Middle frontal gyrus (tissue), 1 donor: ENCODE results near the gene PPP1R13B.

Experiments
- DNase-seq: peaks from one replicate; pipeline ENCODE4 v3.0.0-alpha.2; 2015; ENCODE audit warnings: low spot score; ENCODE audit errors: extremely low spot score

Gene PPP1R13B

DNA sequence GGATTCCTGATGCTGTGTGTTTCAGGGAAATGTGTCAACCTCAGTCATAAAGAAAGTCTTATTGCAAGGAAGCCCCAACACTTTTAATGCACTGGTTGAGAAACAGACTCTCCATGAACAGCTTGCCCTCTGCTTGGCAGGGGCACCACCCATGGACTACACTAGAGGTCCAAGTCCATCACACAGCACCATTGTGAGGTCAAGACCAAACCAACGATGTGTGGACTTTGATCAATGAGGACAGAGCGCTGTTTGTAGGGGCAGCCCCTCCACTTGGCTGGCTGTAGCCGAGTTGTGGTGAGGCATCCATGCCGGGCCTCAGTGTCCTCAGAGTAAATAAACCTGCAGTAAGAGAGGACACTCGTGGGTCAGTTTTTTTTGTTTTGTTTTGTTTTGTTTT lies 102.0 kb downstream of the PPP1R13B start:
- no peak for DNase-seq

- no peak for DNase-seq
These were observed 102.6 kb downstream of the PPP1R13B start for GRCh38 chr14:103744621-103745395.

GRCh38 chr14:103743691-103744090 lies 103.7 kb downstream of the PPP1R13B start:
- DNase-seq, result no peak

DNA sequence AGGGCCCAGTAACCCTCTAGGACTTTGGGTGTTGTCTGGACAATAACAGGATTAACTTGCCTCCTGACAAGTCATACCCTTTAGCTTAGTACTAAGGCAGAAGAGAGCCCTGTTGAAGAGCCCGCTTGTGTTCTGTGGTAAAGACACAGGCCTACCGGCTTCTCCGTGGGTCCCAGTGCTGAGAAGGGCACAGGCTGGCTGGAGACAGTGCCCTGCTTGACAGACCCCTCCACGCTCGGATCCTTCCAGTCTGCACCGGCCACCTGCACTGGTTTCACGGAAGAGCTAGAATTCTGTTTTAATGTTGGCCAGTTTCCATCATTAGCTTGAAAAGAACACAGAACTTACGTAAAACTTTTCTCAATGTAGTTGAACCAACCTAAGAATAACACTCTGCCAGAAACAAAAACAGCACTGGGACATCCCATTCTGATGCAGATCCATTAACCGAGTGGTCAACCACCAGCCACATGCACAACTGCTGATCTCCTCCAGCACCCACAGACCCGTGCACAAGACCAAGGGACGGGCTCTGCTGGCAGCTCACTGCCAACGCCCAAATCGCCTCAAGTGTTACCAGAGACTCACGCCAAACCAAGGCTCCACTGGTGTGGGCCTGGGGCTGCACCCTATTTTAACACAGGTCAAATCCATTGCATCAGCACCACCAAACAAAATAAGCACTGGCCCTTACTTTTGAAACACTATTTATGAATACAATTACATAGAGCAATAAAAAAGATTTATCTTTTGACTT lies 104.7 kb downstream of the PPP1R13B start:
- DNase-seq, result no peak

DNA sequence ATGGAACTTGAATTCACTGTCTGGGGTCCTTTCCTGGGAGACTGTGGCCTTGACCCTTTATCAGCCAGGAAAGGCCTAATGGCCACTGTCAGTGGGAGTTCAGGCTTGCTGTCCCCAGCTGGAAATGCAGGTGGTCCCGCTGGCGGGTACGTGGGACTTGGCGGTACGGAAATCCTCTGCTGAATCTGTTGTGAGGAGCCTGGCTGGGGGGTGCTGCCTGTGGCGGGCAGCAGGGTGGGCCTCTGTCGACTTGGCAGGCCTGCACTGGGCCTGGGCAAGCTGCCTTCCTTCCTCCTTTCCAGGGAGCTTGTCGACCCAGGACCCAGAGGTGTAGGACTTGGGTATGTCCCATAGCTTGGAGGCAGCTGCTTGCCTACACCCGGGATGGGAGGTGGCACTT lies 105.5 kb downstream of the PPP1R13B start:
- no peak for DNase-seq

DNA sequence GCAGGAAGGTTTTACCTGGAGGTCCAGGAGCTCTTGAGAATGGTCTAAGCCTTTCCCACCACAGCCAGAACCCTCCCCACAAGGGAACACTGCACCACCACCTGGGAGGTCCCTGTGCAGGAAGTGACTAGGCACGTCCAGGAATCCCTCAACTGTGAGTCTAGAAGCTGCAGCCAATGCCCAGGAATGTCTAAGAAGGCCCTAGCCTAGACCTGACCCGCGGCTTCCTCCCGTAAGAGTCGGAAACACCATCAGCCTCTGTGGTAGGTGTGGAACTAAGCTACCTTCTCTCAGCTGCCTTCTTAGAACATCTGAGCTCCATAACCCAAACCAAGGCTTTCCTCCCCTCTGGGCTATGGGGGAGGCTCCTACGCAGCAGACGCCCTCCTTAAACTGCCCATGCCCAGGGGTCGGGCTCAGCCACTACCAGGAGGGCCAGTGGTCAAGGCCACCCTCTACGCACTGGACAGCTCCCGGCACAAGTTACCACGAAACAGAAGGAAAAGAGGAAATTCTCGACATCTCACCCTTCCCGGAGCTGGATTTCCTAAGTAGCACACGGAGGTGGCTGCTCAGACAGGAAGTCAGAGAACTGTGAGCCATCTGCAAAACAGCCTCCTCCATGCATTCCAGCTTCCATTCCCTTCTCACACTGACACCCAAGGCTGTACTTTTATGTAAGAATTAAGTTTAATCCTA lies 106.2 kb downstream of the PPP1R13B start:
- DNase-seq, result no peak

DNA sequence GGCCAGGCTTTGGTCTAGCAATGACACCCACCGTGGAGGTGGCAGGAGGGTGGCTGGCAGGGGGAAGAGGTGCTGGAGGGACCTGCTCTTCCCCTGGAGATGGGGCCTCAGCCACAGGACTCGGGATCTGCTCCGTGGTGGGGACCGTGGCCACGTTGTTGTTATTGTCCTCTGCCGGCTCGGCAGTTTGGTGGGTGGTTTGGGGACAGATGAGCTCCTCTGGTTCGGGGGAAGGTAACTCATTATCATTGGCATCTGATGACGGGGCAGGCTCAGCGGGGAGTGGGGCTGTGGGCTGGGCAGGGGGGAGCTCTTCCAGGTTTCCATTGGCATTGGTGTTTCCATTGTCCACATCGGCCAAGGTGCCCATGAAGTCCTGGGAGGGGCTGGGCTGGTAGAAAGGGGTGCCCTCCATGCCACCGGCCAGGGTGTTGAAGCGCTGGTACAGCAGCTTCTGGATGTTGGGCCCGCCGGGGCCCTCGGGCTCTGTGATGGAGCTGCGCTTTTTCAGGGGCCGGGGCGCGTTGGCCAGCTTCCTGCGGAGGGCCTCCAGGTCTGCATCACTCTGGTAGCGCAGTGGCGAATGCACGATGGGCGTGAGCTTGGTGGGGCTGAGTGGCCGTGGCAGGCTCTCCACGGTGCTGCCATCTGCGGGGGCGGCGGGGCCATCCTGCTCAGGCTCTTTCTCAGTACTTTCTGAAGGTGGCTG lies 107.4 kb downstream of the PPP1R13B start:
- no peak for DNase-seq

DNA sequence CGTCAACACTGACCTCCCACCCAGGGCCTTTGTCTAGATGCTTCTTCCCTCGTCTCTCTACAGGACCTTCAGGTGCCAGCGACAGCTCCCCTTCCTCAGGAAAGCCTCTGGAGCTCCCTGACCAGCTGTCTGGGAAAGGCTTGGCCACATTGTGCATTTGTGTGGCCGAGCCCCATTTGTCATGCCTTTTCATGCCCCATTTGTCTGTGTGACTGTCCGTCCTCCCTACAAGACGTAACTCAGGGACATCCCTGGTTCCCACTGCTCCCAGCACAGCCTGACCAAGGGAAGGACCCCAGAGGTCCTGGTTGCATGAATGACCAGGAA lies 107.9 kb downstream of the PPP1R13B start:
- no peak for DNase-seq

- DNase-seq, result no peak
These were observed 108.5 kb downstream of the PPP1R13B start for GRCh38 chr14:103738701-103739451.

- DNase-seq, result no peak
These were observed 109.2 kb downstream of the PPP1R13B start for GRCh38 chr14:103738166-103738565.

- DNase-seq, result no peak
These were observed 109.8 kb downstream of the PPP1R13B start for GRCh38 chr14:103737432-103738045.

DNA sequence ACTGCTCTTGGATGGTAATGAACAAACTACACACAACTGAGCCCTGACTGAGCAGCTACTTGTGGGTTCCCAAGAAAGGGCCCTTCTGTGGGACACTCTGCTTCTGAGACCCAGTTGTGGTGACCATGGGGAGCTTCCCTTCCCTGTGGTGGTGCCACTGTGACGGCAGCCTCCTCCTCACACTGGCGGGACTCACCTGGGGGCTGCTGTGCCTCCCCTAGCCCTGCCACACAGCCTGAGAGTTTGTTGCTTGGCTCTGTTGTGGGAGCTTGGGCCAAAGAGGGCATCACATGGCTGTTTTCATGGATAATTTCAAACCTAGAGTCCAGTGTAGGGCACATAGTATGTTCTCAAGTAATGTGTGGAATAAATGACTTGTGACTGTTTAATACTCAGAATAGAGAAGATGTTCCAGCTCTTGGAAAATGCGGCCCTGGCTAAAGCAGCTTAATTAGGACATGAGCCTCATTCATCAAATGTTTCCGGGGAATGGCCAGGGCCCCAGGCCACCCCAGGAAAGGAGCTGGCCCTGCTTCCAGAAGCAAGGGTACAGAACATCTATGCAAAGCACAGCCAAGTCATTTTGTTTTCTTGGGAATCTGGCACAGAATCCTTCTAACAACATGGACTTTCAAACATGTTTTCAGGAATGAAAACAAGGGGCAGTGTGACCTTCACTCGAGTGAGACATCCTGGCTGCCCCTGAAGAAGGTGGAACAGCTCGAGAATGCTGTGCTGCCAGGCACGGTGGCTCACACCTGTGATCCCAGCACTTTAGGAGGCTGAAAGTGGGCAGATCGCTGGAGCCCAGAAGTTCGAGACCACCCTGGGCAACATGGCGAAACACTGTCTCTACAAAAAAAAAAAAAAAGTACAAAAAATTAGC lies 110.6 kb downstream of the PPP1R13B start:
- DNase-seq, result no peak

- DNase-seq, result no peak
These were observed 111.4 kb downstream of the PPP1R13B start for GRCh38 chr14:103735815-103736545.

- no peak for DNase-seq
These were observed 111.9 kb downstream of the PPP1R13B start for GRCh38 chr14:103735439-103735814.

DNA sequence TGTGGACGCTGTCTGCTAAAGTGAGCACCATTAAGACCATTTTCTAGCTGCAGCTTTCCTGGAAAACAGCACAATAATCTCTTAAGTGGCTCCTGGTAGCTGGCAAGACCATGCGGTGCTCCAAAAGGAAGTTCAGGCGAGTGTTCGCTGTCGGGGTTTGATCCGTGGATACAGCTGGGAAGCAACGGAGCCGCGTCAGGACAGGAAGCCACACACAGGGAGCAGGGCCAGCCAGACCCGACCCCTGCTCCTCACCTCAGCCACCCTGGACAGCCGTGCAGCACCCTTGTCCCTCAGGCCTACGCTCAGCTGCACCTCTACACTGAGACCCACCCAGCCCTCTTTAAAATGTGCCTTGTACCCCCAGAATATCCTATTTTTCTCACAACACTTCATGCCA lies 112.4 kb downstream of the PPP1R13B start:
- no peak for DNase-seq

- DNase-seq, result no peak
These were observed 113.1 kb downstream of the PPP1R13B start for GRCh38 chr14:103734081-103734888.

DNA sequence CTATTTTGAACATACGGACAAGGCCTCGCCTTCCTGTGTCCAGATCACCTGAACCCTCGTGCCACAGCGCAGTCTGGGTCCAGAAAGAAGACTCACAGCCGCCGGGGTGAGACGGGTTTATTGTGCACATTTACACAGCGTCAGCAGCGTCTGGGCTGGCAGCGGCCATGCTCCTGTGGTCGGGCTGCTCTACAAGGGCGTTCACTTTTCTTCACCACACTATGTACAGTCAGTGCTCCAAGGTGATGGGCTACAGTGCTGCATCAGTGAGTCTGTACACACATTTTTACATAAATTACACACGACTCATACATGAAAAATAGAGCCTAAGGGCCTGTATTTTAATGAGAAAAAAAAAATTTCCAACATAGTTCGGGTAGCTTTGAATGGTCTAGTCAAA lies 113.7 kb downstream of the PPP1R13B start:
- DNase-seq, result no peak
